H1 (cell line): ENCODE measurements around the gene MARCHF3. TPM values are rescaled to one million over a fixed set of nuclear protein-coding genes. Genes with fewer than 3 reads are reported as not detected.

Experiments used
- CTCF ChIA-PET: fragments of 300-600 bp; sonication (Branson Sonifier 250); formaldehyde crosslinking; loops from one replicate; lab custom pipeline; 2021; ENCODE audit not compliant: partially characterized antibody; lab: Charles Lee
- POLR2A ChIA-PET: fragments of 300-600 bp; sonication (Branson Sonifier 250); formaldehyde crosslinking; loops from one replicate; lab custom pipeline; 2021; ENCODE audit warnings: inconsistent platforms; ENCODE audit not compliant: partially characterized antibody; lab: Charles Lee
- DNase-seq, 2 experiments: peaks; one replicate each; pipeline versions ENCODE4 v3.0.0 to v3.0.0-alpha.2; 2010 to 2022; ENCODE audit warnings: low spot score in 2 of 2, low read depth in 1 of 2, mixed read lengths in 1 of 2
- FAIRE-seq: peaks from 2 replicates; lab custom pipeline; 2011; peaks lifted over from hg19 to GRCh38; lab: Jason Lieb, UNC
- H2AFZ ChIP-seq: 2 replicates; pipeline ENCODE4 v1.8.1; 2012; ENCODE audit warnings: low read length, inconsistent platforms
- H2AK5ac ChIP-seq: 2 replicates; pipeline ENCODE4 v1.6.1; 2013; ENCODE audit warnings: low read depth, low read length
- H2BK120ac ChIP-seq: replicated peaks from 2 replicates; pipeline ENCODE3; 2013; ENCODE audit warnings: low read depth, low read length, inconsistent platforms
- H2BK12ac ChIP-seq: 2 replicates; pipeline ENCODE4 v1.6.1; 2013; ENCODE audit warnings: low read depth, low read length
- H2BK15ac ChIP-seq: 2 replicates; pipeline ENCODE4 v1.6.1; 2013; ENCODE audit warnings: low read length
- H2BK20ac ChIP-seq: 2 replicates; pipeline ENCODE4 v1.6.1; 2013; ENCODE audit warnings: low read length
- H2BK5ac ChIP-seq: 2 replicates; pipeline ENCODE4 v1.6.1; 2013; ENCODE audit warnings: low read depth, low read length
- H3K14ac ChIP-seq: 2 replicates; pipeline ENCODE4 v1.6.1; 2013; ENCODE audit warnings: inconsistent platforms; ENCODE audit not compliant: insufficient read length
- H3K18ac ChIP-seq: 2 replicates; pipeline ENCODE4 v1.6.1; 2013; ENCODE audit warnings: low read length; ENCODE audit errors: extremely low read depth
- H3K23ac ChIP-seq: 2 replicates; pipeline ENCODE4 v1.6.1; 2013; ENCODE audit warnings: inconsistent platforms; ENCODE audit not compliant: insufficient read length
- H3K23me2 ChIP-seq: 2 replicates; pipeline ENCODE4 v1.6.1; 2013; ENCODE audit warnings: low read depth, low read length
- H3K27ac ChIP-seq: 2 replicates; pipeline ENCODE4 v1.6.1; 2011; ENCODE audit warnings: low read depth, low read length, inconsistent platforms
- H3K27me3 ChIP-seq, 4 experiments: replicated peaks in 1 of 4; 1 replicate in 1 of 4; 2 replicates in 3 of 4; pipeline versions ENCODE4 v1.6.1 to v1.8.1; 2011 to 2013; ENCODE audit warnings: low read length in 3 of 4, mild to moderate bottlenecking in 3 of 4, inconsistent platforms in 2 of 4, mixed read lengths in 2 of 4, moderate library complexity in 1 of 4; ENCODE audit not compliant: control insufficient read depth in 3 of 4, insufficient read depth in 3 of 4; ENCODE audit errors: extremely low read depth in 1 of 4
- H3K36me3 ChIP-seq, 4 experiments: 2 replicates each; pipeline versions ENCODE4 v1.6.1 to v1.8.1; 2011 to 2013; ENCODE audit warnings: mild to moderate bottlenecking in 4 of 4, low read length in 3 of 4, moderate library complexity in 2 of 4, control low read depth in 1 of 4, inconsistent platforms in 1 of 4; ENCODE audit not compliant: insufficient read depth in 4 of 4, control insufficient read depth in 2 of 4
- H3K4ac ChIP-seq: replicated peaks from 2 replicates; pipeline ENCODE3; 2013; ENCODE audit warnings: low read length, low read depth, mixed read lengths, inconsistent platforms; ENCODE audit not compliant: insufficient read length
- H3K4me1 ChIP-seq, 4 experiments: replicated peaks in 1 of 4; 1 replicate in 1 of 4; 2 replicates in 3 of 4; pipeline versions ENCODE4 v1.6.1 to v1.8.1; 2011 to 2013; ENCODE audit warnings: low read length in 3 of 4, inconsistent platforms in 2 of 4, mixed read lengths in 1 of 4; ENCODE audit not compliant: insufficient read depth in 4 of 4, control insufficient read depth in 3 of 4
- H3K4me2 ChIP-seq, 2 experiments: 2 replicates each; pipeline versions ENCODE4 v1.6.1 to v1.8.1; 2011 to 2013; ENCODE audit warnings: low read depth in 2 of 2, low read length in 2 of 2, control low read depth in 1 of 2, inconsistent platforms in 1 of 2, mild to moderate bottlenecking in 1 of 2; ENCODE audit not compliant: insufficient read depth in 1 of 2
- H3K4me3 ChIP-seq, 4 experiments: fragments of 200-600, 300-600 bp in 1 of 4; sonication (generic), shearing (Covaris generic), sonication (Bioruptor Twin) in 1 of 4; 2 replicates each; pipeline versions ENCODE4 v1.5.1 to v1.8.1; 2011 to 2016; ENCODE audit warnings: low read length in 4 of 4, low read depth in 3 of 4, control low read depth in 2 of 4, inconsistent platforms in 2 of 4, mild to moderate bottlenecking in 2 of 4, mixed read lengths in 1 of 4, moderate library complexity in 1 of 4; ENCODE audit not compliant: insufficient read depth in 2 of 4; ENCODE audit errors: extremely low read depth in 1 of 4
- H3K56ac ChIP-seq: replicated peaks from 2 replicates; pipeline ENCODE3; 2013; ENCODE audit warnings: low read depth, mild to moderate bottlenecking, mixed read lengths, low read length, inconsistent platforms; ENCODE audit not compliant: insufficient read length
- H3K79me1 ChIP-seq: 2 replicates; pipeline ENCODE4 v1.6.1; 2013; ENCODE audit warnings: low read depth, low read length, control low read depth
- H3K79me2 ChIP-seq, 2 experiments: 2 replicates each; pipeline versions ENCODE4 v1.6.1 to v1.8.1; 2012 to 2013; ENCODE audit warnings: low read length in 2 of 2, mild to moderate bottlenecking in 2 of 2, inconsistent platforms in 1 of 2; ENCODE audit not compliant: insufficient read depth in 2 of 2, control insufficient read depth in 1 of 2
- H3K9ac ChIP-seq, 4 experiments: replicated peaks in 1 of 4; 1 replicate in 1 of 4; 2 replicates in 3 of 4; pipeline versions ENCODE4 v1.6.1 to v1.8.1; 2011 to 2013; ENCODE audit warnings: low read depth in 3 of 4, low read length in 3 of 4, control low read depth in 2 of 4, mild to moderate bottlenecking in 2 of 4, moderate library complexity in 2 of 4, inconsistent platforms in 1 of 4; ENCODE audit errors: extremely low read depth in 1 of 4
- H3K9me3 ChIP-seq, 2 experiments: 2 replicates each; pipeline versions ENCODE4 v1.6.1 to v1.8.1; 2012 to 2013; ENCODE audit warnings: mild to moderate bottlenecking in 2 of 2, moderate library complexity in 2 of 2, control low read depth in 1 of 2, inconsistent platforms in 1 of 2, low read depth in 1 of 2, low read length in 1 of 2, mixed read lengths in 1 of 2; ENCODE audit not compliant: insufficient read depth in 2 of 2
- H4K20me1 ChIP-seq, 2 experiments: replicated peaks in 1 of 2; 2 replicates each; pipeline versions ENCODE3 to v1.8.1; 2011 to 2013; ENCODE audit warnings: inconsistent platforms in 2 of 2, low read length in 2 of 2, mild to moderate bottlenecking in 1 of 2; ENCODE audit not compliant: insufficient read depth in 2 of 2, control insufficient read depth in 1 of 2
- H4K5ac ChIP-seq: 2 replicates; pipeline ENCODE4 v1.6.1; 2013; ENCODE audit warnings: low read length, low read depth, mixed read lengths, inconsistent platforms; ENCODE audit not compliant: insufficient read length
- H4K8ac ChIP-seq: 2 replicates; pipeline ENCODE4 v1.8.0; 2013; ENCODE audit warnings: mild to moderate bottlenecking, moderate library complexity, low read length, inconsistent platforms; ENCODE audit not compliant: insufficient read depth; ENCODE audit errors: extremely low read depth
- H4K91ac ChIP-seq: replicated peaks from 2 replicates; pipeline ENCODE3; 2013; ENCODE audit warnings: low read length, mixed read lengths, inconsistent platforms; ENCODE audit not compliant: insufficient read length
- ASH2L ChIP-seq: fragments of 200-600, 300-600 bp; sonication (generic); IDR thresholded peaks from one replicate; pipeline ENCODE4 v1.7.1; 2017; ENCODE audit warnings: low read length
- CHD2 ChIP-seq: IDR thresholded peaks from 2 replicates; pipeline ENCODE4 v1.6.1; 2012; ENCODE audit warnings: low read length, improper control_type of control experiment
- NRF1 ChIP-seq: IDR thresholded peaks from 2 replicates; pipeline ENCODE4 v1.6.1; 2011; ENCODE audit warnings: mild to moderate bottlenecking, low read depth, low read length, improper control_type of control experiment
- RAD21 ChIP-seq, 2 experiments: IDR thresholded peaks in 1 of 2; conservative IDR thresholded peaks in 1 of 2; 2 replicates each; pipeline ENCODE4 v1.6.1; 2011; ENCODE audit warnings: low read depth in 2 of 2, low read length in 2 of 2, improper control_type of control experiment in 1 of 2, inconsistent platforms in 1 of 2, mild to moderate bottlenecking in 1 of 2, moderate library complexity in 1 of 2
- SIRT6 ChIP-seq: IDR thresholded peaks from one replicate; pipeline ENCODE4 v1.7.1; 2012; ENCODE audit warnings: low read length, inconsistent platforms
- SP1 ChIP-seq: IDR thresholded peaks from 2 replicates; pipeline ENCODE4 v1.6.1; 2011; ENCODE audit warnings: low read depth, low read length
- ZNF274 ChIP-seq: IDR thresholded peaks from 2 replicates; pipeline ENCODE4 v1.7.0; 2012; ENCODE audit warnings: low read length, borderline replicate concordance; ENCODE audit errors: extremely low read depth
- WGBS, 2 experiments: shearing (Covaris generic) in 1 of 2; methylation state at CpG; one replicate each; pipeline versions ENCODE4 v1.1.6 to v1.1.7; 2013 to 2015; ENCODE audit warnings: low lambda C conversion rate in 2 of 2, mixed read lengths in 2 of 2, inconsistent platforms in 1 of 2, low coverage in 1 of 2, missing lambda C conversion rate in 1 of 2; ENCODE audit not compliant: insufficient replicate concordance in 2 of 2, insufficient coverage in 1 of 2, insufficient read length in 1 of 2; ENCODE audit errors: extremely low coverage in 1 of 2, missing lambda C conversion rate in 1 of 2; 5-methylcytosine and 5-hydroxymethylcytosine counted together
- polyA plus RNA-seq, 7 experiments: library from polyadenylated mRNA; depleted of rRNA in 3 of 7; stranded (reverse) in 5 of 7; unstranded in 2 of 7; fragments of >200 nt in 5 of 7; fragments of 200-250 nt in 2 of 7; gene quantifications; 1 replicate in 5 of 7; 2 replicates in 1 of 7; 4 replicates in 1 of 7; pipeline versions ENCODE4 v1.2.1 to v1.2.3, GENCODE V29; 2011 to 2013; ENCODE audit warnings: missing spikeins in 2 of 7, mixed read lengths in 2 of 7
- total RNA-seq: library from RNA; stranded (reverse); fragmentation: NEBNext Ultra II Directional; extraction: Animal tissue kit (Norgen Biotek cat#: 25700); gene quantifications from 2 replicates; pipeline ENCODE4 v1.2.1, GENCODE V29; 2021

MARCHF3 gene
- total and polyA plus RNA-seq, 2 of the 8 experiments (the other 6 are each of a cell fraction or from before 2014, with no cell fraction given), result 12.0 to 16.9 TPM

DNA sequence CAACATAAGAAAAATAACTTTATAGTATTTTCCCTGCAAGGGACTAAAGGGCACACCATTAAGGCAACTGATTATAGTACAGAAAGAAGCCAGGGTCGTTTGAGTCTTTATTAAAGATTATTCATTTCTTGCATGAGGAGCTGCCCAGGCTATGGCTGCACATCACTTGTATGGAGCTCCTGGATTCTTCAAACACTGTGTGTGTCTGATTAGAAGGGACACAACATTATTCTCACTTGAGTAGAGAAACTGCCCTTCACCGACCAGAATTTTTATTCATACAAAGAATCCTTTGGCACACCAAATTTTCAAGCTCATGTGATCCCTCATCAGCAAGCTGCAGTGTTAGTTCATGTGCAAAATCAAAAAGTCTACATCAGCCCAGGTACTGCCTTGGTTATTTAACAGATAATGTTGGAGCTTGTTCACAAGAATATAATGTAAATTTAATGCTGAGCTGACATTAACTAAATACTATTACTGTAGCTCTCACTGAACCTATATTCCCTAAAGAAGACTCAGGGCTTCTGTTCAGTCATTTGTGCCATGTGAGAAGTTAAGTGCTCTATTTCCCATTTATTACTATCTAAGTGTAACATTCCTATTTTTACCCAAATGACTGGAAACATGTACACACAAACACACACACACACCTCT lies 33.0 kb upstream of the MARCHF3 start:
- no peak overlapping the region for H3K27ac ChIP-seq
- no peak overlapping the region for H2AK5ac ChIP-seq
- no peak overlapping the region for H2AFZ ChIP-seq
- no peak overlapping the region for H2BK15ac ChIP-seq
- no peaks in the 10 kb centered on the region for H4K20me1 ChIP-seq
- H2BK5ac ChIP-seq, result no peak overlapping the region
- no peak overlapping the region for H3K4me3 ChIP-seq
- no peak overlapping the region for H3K56ac ChIP-seq
- H4K5ac ChIP-seq, result no peak overlapping the region
- no peak overlapping the region for H3K18ac ChIP-seq
- no peaks in the 10 kb centered on the region for H3K79me2 ChIP-seq
- WGBS, 2 experiments, result 84% methylated on average over 2 of the region's 2 CpGs; no CpG with 5 or more reads in 1 of the 2 experiments
- H3K23ac ChIP-seq, result no peak overlapping the region
- no peak overlapping the region for H3K14ac ChIP-seq
- H4K8ac ChIP-seq, result no peak overlapping the region
- FAIRE-seq (no peak), DNase-seq (no peak)
- no peak overlapping the region for H2BK20ac ChIP-seq
- no peaks in the 10 kb centered on the region for H3K27me3 ChIP-seq
- ChIA-PET POLR2A (no interaction called here), CTCF (interaction anchor here (1.0 to 2.1 kb wide), 5 partner anchors 10 to 152 kb away, joined by 3 to 10 read pairs (median 3); partner anchors contain the start of gene C5orf63)
- no peaks in the 10 kb centered on the region for H3K79me1 ChIP-seq
- peak overlapping the region in 1 of 4 experiments; percentile 34; a peak in 1 of 7 replicates for H3K9ac ChIP-seq
- no peak overlapping the region for H4K91ac ChIP-seq
- no peak overlapping the region for H2BK120ac ChIP-seq
- no peak for TF ChIP-seq RAD21 (IDR thresholded peaks at IDR 0.05 in 1 of 2, conservative IDR thresholded peaks at IDR 0.05 in 1 of 2; ENCODE audit: low read depth in 2 of 2, low read length in 2 of 2)
- TF ChIP-seq CHD2, result no peak
- no peak for TF ChIP-seq ASH2L
- TF ChIP-seq SIRT6, result no peak
- TF ChIP-seq SP1, result no peak
- TF ChIP-seq ZNF274, result no peak
- no peak for TF ChIP-seq NRF1
- no peak overlapping the region for H3K4me2 ChIP-seq
- H3K4me1 ChIP-seq, result no peaks in the 10 kb centered on the region
- H3K23me2 ChIP-seq, result no peaks in the 10 kb centered on the region
- H3K9me3 ChIP-seq, result no peaks in the 10 kb centered on the region
- no peak overlapping the region for H2BK12ac ChIP-seq
- no peaks in the 10 kb centered on the region for H3K36me3 ChIP-seq
- no peak overlapping the region for H3K4ac ChIP-seq
